Measurements from ENCODE around the gene COTL1.

DNA sequence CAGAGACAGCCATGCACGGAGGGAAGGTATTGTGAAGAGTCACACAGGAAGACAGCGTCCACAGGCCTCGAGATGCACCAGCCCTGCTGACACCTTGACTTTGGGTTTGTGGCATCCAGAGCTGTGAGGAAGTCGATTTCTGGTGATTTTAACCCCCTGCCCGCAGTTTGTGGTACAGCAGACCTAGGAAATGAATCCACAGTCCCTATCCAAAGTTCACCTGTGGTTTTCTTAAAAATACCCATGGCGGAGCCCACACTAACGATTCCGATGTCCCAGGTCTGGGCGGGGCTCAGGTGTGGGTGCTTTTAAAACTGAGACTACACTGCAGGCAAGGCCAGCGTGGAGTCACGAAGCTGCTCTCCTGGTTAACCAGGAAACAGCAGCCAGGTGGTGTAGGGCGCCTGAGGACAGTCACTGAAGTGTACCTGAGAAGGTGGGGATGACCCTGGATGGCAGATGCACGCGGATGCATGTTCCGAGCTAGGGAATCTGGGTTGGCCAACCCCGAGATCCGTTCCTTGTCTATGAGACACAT is 99.0 kb downstream of the COTL1 start:
- TF ChIP-seq, protein P1, sequence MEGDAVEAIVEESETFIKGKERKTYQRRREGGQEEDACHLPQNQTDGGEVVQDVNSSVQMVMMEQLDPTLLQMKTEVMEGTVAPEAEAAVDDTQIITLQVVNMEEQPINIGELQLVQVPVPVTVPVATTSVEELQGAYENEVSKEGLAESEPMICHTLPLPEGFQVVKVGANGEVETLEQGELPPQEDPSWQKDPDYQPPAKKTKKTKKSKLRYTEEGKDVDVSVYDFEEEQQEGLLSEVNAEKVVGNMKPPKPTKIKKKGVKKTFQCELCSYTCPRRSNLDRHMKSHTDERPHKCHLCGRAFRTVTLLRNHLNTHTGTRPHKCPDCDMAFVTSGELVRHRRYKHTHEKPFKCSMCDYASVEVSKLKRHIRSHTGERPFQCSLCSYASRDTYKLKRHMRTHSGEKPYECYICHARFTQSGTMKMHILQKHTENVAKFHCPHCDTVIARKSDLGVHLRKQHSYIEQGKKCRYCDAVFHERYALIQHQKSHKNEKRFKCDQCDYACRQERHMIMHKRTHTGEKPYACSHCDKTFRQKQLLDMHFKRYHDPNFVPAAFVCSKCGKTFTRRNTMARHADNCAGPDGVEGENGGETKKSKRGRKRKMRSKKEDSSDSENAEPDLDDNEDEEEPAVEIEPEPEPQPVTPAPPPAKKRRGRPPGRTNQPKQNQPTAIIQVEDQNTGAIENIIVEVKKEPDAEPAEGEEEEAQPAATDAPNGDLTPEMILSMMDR (IDR thresholded peaks at IDR 0.05) = no peak
- TF ChIP-seq POLR2A (IDR thresholded peaks at IDR 0.05) = no peak
- TF ChIP-seq POLR2AphosphoS5 (IDR thresholded peaks at IDR 0.05) = no peak
